Stimulated activated CD8-positive, alpha-beta memory T cell treated with anti-CD3 and anti-CD28 coated beads, Interleukin-4, amount 100 ng/mL, for 4 hours (primary cell): ENCODE data around the gene GM2A.
"Not testable (repeated sequence)": the region's sequence is repeated elsewhere in the genome, so short reads cannot be mapped to it uniquely, and the experiment has no call there.

ENCODE experiments used
- DNase-seq, 2 donors: peaks; one replicate each; pipeline ENCODE4 v3.0.0-alpha.2; 2020; ENCODE audit warnings: low read depth in 2 of 2, low spot score in 1 of 2

GM2A gene

DNA sequence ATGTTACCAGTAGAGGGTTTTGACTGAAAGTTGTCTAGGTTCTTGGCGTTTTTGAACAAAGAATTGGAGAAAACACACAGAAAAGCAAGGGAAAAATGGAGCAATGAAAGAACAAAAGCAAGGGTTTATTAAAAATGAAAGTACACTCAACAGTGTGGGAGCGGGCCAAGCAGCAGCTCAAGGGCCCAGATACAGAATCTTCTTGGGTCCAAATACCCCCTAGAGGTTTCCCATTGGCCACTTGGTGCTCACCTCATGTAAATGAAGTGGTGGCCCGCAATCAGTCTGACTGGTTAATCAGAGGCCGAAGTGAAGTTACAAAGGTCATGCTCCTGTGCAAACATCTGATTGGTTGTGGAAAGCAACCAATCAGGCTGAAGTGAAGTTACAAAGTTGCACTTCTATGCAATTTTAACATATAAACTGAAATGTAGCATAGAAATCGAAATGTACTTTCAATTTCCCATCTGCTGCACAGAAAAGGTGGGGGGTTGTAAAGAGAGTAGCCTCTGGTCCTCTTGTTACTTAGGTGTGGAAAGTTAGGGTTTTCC, 1.9 kb upstream of the GM2A start:
- no peak for DNase-seq

DNA sequence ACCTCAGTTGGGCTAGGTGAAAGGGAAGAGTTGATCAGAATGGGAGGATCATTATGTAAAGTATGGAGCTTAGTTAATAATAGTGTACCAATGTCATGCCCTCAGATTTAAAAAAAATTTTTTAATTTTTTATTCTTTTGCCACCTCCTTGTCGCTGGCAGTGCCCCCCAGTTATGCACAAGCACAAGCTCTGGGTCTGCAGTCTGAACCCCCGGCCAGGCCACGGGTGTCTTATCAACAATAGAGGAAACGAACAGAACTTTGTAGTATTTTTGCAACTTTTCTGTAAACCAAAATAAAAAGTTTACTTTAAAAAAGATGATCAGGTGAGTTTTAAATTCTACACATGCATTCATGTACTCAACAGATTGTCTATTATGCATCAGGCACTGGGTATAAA, 1.4 kb upstream of the GM2A start:
- DNase-seq: no peak

DNA sequence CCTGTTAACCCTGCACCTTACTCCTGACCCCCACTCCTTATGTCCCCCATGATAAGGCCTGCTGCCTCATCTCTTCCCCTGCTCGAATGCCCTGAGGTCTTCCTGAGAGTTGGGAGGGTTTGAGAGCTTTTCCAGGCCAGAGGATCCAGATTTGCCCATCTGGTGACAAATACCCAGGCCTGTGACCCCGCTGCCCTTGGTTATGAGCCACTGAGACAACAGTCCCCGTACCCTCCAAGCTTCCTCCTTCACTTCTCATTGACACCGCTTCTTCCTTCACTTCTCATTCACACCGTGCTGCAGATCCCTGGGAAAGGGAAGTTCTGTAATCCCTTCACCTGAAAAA, 593 bp downstream of the GM2A start:
- DNase-seq: no peak

DNA sequence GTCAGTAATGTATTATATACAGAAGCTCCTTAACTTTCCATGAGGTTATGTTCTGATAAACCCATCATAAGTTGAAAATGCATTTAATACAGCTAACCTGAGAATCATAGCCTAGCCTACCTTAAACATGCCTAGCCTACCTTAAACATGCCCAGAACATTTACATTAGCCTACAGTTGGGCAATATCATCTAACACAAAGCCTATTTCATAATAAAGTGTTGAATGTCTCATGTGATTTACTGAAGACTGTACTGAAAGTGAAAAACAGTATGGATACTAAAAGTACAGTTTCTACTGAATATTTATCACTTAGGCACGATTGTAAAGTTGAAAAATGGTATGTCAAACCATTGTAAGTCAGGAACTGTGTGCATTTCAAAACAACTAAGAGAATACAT, 1.6 kb downstream of the GM2A start:
- DNase-seq: no peak

DNA sequence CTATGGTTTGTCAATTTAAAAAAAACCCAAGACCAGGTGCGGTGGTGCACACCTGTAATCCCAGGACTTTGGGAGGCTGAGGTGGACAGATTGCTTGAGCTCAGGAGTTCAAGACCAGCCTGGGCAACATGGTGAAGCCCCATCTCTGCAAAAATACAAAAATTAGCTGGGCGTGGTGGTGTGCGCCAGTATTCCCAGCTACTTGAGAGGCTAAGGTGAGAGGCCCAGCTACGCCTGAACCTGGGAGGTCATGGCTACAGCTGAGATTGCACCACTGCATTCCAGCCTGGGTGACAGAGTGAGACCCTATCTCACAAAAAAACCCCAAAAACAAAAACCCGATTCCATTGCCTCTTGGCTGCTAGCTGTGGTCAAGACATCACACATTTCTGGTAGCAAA, 2.0 kb downstream of the GM2A start:
- not testable (repeated sequence) for DNase-seq

DNA sequence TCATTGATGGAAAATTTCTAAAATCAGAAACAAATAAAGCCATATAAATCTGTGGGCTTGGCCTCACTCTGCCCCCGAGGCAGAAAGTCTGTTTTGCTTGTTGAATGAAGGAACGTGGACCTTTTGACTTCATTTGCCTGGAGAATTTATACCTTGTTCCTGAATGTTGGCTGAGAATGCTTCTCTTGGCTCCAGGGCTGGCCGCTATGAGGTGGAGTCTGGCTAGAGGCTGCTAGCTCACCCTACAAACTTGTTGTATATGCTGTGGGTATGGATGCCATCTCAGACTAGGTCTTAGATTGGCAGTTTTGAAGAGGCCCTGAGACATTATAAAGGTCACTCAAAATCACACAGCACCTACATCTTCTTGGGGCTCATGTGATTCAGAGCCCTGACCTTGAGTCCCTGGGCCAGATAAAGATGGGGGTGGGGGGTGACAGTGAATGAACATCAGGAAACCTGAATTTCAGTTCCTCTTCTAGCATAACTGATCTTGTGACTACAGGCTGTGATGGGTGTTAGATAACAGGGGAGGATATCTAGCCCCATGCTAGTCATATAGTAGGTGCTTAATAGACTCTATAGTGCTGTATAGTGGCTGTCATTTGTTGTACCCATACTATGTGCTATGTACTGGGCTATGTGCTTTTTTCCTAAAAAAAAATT, 2.8 kb downstream of the GM2A start:
- no peak for DNase-seq

DNA sequence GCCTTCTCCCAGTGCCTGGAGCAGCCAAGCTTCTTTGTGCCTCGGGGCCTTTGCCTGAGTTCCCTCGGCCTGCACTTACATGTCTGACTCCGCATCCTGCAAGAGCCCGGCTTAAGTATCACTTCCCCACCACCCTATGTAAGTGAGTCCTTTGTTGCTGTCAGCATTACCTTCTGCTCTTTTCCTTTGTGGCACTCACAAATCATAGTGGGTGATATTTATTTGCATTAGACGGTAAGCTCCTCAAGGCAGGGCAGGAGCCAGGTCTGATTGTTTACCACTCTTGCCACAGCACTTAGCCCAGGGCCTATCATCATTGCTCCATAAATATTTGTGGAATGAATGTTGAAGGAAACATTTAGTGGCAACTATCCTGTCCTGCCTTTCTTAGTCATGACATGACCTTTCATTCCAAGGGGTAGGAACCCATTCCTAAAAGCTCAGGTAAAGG, 4.8 kb downstream of the GM2A start:
- DNase-seq: no peak

DNA sequence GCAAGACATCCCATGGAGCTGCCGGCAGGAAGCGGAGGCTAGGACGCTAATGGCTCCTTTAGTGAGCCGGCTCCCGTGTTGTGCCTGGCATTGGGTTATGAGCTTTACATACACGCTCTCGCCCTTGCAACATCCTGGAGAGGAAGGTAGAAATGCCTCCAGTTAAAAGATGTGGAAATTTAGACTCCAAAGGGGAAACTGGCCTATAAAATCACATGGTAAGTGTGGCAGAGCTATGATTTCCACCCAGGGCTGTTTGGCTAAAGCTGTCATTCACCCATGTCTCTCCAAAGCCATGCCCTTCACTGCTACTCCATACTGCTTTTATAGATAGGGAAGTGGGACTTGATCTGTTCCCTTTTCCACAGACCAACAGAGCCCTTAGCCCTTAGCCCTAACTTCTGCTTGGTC, 5.2 kb downstream of the GM2A start:
- no peak for DNase-seq

DNA sequence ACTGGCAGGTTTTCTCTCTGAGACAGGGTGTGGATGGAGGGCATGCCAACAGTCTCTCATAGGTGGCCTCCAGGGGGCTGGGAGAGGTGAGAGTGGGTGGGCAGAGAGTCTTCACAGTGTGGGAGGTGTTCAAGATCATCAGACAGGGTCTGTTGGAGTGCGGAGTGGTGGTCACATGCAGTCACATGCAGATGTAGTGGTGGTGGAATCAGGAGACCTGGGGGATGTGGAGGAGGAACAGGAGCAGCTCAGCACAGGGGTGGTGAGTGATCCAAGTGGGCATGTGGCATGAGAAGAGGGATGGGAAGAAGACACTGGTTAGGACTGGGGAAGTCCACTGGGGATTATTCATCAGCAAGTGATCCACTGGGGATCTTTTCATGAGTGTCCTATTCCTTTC, 5.8 kb downstream of the GM2A start:
- DNase-seq: no peak

DNA sequence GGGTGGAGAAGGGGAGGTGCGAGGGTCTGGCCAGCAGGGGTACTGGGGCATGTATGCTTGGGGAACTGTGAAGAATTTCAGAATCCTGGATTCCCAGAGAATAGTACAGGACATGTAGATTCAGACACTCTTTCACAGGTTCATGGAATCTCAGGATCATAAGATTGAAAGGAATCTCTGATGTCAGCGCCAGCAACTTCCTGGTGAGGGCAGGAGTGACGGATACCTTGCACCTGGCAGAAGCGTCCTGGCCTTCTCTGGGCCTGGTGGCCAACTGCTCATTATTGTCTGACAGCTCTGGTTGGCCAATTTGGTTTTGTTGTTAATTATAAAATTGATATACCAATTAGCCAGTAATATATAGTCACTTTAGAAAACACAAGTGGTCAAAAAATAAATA, 6.9 kb downstream of the GM2A start:
- DNase-seq: no peak

DNA sequence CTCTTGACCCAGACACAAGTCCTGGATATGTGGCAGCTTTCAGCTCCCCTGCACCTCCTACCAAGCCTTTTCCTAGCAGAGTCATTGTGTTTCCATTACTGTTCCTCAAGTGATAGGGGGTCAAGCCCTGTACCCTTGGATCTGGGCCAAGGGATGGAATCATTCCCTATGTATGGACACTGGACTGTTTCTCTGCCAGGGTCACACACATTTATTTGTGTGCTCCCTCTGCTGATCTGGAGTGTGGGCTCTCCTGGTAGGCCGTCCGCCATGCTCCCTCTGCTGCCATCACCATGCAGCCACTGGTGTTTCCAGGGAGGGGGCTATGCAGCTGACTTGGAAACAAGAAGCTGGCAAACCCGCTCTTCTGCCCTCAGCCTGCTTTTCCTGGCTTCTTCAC, 9.5 kb downstream of the GM2A start:
- DNase-seq: no peak

DNA sequence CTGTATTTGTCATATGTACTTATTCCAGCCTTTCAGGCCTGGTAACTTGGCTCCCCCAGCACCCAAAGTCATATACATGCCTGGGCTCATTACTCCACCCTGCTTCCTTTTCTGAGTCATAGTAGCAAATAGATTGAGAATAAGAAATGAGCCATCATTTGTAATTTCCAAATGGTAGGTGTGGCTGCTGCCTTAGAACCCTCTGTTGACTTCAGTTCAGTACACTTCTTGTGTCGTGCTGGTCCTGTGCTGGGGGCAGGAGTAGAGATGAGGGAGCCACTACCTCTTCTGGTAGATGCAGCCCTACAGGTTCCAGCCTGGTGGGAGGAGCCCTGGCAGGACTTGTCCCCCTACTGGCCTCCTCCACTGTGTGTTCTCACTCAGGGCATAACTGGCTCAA, 11.1 kb downstream of the GM2A start:
- DNase-seq: no peak

DNA sequence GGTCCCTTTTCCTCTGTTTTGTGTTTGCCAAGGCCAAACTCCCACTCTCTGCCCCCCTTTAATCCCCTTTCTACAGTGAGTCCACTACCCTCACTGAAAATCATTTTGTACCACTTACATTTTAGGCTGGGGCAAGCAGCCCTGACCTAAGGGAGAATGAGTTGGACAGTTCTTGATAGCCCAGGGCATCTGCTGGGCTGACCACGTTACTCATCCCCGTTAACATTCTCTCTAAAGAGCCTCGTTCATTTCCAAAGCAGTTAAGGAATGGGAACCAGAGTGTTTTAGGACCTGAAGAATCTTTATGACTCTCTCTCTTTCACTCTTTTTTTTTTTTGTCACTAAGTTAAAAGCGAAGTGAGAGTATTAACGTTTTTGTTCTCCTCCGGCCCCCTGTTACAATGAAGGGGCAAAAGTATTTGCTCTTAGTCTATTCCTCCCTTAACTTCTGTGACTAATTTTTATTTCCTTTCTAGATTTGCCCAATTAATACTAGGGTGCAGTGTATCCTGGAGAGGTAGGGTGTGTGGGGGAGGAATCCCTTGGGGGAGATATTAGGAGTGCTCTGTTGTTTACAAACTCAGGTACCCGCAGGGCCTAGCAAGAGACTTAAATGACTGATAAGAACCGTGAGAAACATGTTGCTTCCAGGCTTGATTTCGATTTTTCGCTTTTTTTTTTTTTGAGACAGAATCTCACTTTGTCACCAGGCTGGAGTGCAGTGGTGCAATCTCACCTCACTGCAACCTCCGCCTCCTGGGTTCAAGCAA, 14.7 kb downstream of the GM2A start:
- no peak for DNase-seq

DNA sequence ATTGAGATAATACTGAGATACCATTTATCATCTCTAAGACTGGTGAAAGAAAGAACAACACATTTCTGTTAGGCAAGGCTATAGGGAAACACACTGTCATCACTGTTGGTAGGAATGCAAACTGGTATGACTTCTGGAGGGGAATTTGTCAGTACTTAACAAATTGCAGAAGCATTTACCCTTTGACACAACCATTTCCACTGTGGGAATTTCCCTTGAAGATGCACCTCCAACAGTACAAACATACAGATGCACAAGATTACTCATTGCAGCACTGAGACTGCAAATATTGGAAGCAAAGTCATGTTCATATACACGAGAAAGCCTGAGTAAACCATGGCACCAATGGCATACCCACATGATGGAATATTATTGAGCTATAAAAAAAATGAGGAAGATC, 17.6 kb downstream of the GM2A start:
- DNase-seq: no peak

DNA sequence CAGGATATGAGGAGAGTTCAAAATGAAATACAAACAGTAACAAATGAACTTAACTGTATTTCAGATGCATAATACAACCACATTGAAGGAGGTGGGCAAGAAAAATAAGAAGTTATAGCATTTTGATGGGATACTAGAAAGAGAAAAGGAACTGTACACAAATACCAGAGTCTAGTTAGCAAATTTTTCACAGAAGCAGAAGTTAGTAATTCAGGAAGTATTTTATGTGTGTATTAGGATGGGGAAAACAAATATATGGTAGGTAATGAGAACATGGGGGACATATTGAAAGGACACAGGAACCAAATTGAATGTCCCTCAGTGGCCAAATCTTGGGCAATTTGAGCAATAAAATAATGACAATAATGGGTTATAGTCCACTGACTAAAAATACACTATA, 18.4 kb downstream of the GM2A start:
- DNase-seq: no peak

DNA sequence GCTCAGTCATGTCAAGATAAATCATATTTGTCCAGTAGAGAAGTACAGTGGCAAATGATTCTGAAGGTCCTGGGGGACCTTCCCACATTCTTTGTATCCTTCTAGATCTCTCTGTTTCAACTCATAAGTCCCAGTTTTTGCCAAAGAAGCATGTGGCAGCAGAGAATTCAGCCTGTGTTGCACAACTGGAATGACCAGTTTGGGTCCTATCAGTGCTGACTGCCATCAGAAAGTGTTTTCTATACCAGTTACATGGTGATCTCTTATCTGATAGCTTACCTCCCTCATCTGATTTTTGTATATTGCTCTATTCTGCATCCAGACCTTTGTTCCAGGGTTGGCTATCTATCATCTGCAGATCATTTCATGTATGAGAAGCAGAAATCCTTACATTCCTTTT, 21.7 kb downstream of the GM2A start:
- DNase-seq: no peak

DNA sequence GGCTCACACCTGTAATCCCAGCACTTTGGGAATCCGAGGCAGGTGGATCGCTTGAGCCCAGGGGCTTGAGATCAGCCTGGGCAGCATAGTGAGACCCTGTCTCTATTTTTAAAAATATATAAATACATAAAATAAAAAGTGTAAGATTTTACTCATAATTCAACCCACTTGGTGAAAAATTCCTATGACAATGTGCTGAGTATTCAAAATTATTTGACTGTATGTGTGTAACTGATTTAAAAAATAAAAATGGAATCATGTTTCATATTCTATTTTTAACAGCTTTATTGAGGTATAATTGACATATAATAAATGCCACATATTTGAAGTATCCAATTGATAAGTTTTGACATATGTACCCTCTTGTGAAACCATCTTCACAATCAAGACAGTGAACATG, 22.8 kb downstream of the GM2A start:
- DNase-seq: no peak

DNA sequence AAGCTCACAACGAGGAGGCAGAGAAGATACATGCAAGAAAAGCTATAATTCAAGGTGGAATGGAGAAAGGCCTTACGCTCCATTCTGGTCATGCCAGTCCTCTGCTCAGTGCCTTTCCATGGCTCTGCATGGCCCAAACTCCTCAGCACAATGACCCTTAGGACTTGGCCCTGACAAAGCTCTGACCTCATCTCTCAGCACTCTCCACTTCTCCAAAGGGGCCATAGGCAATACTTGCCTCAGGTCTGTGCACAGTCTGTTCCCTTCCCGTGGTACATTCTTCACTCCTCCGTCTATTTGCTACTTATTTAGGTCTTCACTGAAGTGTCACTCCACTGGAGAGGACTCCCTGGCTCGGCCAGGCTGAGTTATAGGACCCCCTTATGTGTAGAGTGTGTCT, 25.9 kb downstream of the GM2A start:
- DNase-seq: no peak

DNA sequence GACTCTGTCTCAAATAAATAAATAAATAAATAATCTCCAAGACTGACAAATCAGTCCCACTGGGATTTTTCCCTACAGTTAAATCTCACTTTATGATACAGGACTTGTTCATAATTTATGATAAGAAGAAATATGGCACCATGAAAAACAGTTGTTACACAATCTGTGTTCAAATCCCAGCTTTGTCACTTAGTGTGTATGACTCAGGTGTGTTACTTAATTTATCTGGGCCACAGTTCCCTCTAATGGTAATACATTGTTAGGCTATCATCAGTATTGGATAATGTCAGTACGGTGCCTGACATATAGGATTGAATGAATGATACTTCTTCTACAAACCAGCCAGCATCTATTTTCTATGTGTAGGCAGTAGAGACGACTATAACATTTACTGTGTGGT, 27.5 kb downstream of the GM2A start:
- no peak for DNase-seq

DNA sequence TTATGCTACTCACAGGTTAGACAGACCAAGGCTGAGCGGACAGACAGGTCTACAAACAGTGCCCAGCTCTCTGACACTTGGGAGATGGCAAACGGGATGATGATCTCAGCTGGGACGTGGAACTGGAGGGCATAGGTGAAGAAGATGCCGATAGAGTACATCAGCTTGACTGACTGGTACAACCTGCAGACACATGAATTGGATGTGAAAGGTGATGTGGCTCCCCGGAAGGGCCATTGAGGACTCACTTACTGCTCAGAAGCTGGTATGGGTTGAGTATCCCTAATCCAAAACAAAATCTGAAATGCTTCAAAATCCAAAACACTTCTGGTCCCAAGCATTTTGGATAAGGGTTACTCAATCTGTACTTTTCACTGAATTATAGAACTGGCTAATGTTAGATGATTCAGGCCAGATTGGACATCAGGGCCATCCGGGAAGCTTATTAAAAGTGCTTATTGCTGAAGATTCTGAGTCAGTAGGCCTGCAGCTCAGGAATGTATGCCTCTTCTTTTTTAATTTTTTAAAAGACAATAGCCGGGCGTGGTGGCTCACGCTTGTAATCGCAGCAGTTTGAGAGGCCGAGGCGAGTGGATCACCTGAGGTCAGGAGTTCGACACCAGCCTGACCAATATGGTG, 28.1 kb downstream of the GM2A start:
- no peak for DNase-seq

DNA sequence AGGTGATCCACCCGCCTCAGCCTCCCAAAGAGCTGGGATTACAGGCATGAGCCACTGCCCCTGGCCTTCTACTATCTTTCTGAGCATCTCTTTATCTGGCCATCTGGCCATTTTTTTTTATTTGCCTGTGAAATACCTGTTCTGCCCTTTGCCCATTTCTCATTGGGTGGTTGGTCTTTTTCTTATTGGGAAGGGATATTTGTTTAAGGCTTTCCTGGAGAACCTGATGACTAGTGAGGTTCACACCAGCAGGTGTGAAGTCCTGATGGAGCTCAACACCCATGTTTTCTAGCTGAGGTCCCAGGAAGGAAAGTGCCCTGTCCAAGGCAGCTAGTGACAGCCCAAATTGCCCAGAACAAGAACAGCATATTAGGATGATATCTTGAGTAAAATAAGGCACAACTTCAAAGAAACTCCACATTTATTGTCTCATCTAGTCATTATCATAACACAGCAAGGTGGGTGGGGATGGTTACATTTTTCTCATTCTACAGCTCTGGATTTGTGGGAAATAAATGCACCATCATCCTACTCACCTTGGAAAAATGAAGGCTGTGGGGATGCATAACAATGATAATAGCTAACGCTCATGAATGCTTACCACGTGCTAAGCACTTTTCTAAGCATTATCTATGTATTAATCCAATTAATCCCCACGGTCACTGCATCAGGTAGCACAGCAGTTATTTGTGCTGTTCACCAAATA, 30.3 kb downstream of the GM2A start:
- no peak for DNase-seq
